Stimulated activated CD8-positive, alpha-beta memory T cell treated with anti-CD3 and anti-CD28 coated beads, Interleukin-12 subunit alpha, Interleukin-12 subunit beta, amount 100 ng/mL, for 1 hour (primary cell): ENCODE data around the gene C4A.
"Not testable (repeated sequence)": the region's sequence is repeated elsewhere in the genome, so short reads cannot be mapped to it uniquely, and the experiment has no call there.

Experiments
- DNase-seq: peaks from one replicate; pipeline ENCODE4 v3.0.0-alpha.2; 2020; ENCODE audit warnings: low read depth

Gene C4A

GRCh38 chr6:31981744-31982143 is at the start of gene C4A:
Gene C4A, plus strand, starts transcription at chr6:31982057. Its CDS starts 51 bp downstream, at chr6:31982108.
- DNase-seq = not testable (repeated sequence)

- DNase-seq = not testable (repeated sequence)
These were observed 49.7 kb upstream of the C4A start for GRCh38 chr6:31932137-31932536.

GRCh38 chr6:31933537-31933936 is 48.3 kb upstream of the C4A start:
- DNase-seq = no peak

GRCh38 chr6:31935021-31935420 is 46.8 kb upstream of the C4A start:
- DNase-seq = no peak

- no peak for DNase-seq
These were observed 46.0 kb upstream of the C4A start for GRCh38 chr6:31935823-31936222.

GRCh38 chr6:31940256-31940664 is 41.6 kb upstream of the C4A start:
- DNase-seq = no peak

- DNase-seq = no peak
These were observed 38.1 kb upstream of the C4A start for GRCh38 chr6:31943742-31944141.

- DNase-seq = no peak
These were observed 36.7 kb upstream of the C4A start for GRCh38 chr6:31945154-31945506.

- no peak for DNase-seq
These were observed 36.1 kb upstream of the C4A start, which contains the start of gene CFB for GRCh38 chr6:31945507-31946369. Gene CFB, plus strand, starts transcription at chr6:31946095. Its CDS starts 127 bp downstream, at chr6:31946222.

GRCh38 chr6:31946370-31946885 is 35.4 kb upstream of the C4A start:
- no peak for DNase-seq

- DNase-seq = no peak
These were observed 34.7 kb upstream of the C4A start for GRCh38 chr6:31947070-31947675.

GRCh38 chr6:31947864-31948263 is 34.0 kb upstream of the C4A start:
- no peak for DNase-seq

GRCh38 chr6:31948306-31948705 is 33.6 kb upstream of the C4A start:
- DNase-seq = no peak

- no peak for DNase-seq
These were observed 33.0 kb upstream of the C4A start for GRCh38 chr6:31948753-31949413.

GRCh38 chr6:31949926-31950548 is 31.8 kb upstream of the C4A start:
- DNase-seq = no peak

- DNase-seq = no peak
These were observed 29.6 kb upstream of the C4A start for GRCh38 chr6:31952140-31952805.

GRCh38 chr6:31952890-31953289 is 29.0 kb upstream of the C4A start:
- no peak for DNase-seq

- DNase-seq = no peak
These were observed 27.3 kb upstream of the C4A start for GRCh38 chr6:31954511-31954910.

- no peak for DNase-seq
These were observed 25.1 kb upstream of the C4A start for GRCh38 chr6:31956796-31957195.

GRCh38 chr6:31958412-31958740 is 23.5 kb upstream of the C4A start:
- DNase-seq = no peak

- DNase-seq = peak; percentile 99
These were observed 22.8 kb upstream of the C4A start, which contains the start of the genes NELFE and SKIC2 for GRCh38 chr6:31958741-31959739. Gene NELFE, minus strand, starts transcription at chr6:31958971. Its CDS starts 525 bp downstream, at chr6:31958446. Gene SKIC2, plus strand, starts transcription at chr6:31959175. Its CDS starts 18 bp downstream, at chr6:31959193.
